ENCODE results near the gene MINDY1. TPM values are rescaled to one million over a fixed set of nuclear protein-coding genes. Genes with fewer than 3 reads are reported as not detected.

Gene MINDY1
- total RNA-seq, 1 experiment from 2014 or later, result 6.8 TPM

GRCh38 chr1:150992626-150993025 lies 14.1 kb downstream of the MINDY1 start:
- TF ChIP-seq CTCF (conservative IDR thresholded peaks at IDR 0.05), result no peak
- no peak overlapping the region for H3T11ph ChIP-seq (ENCODE audit: low read length)
- no peaks in the 10 kb centered on the region for H3K79me2 ChIP-seq (ENCODE audit: insufficient read depth, low read length)
- H3K4me1 Mint-ChIP-seq, result peaks cover 5% of the 10 kb centered on the region in 2 experiments
- H3K9me3 Mint-ChIP-seq, result no peaks in the 10 kb centered on the region; a peak in 1 of 5 replicates
- H3K56ac ChIP-seq (ENCODE audit: insufficient read length, low read depth, low read length), result no peak overlapping the region
- no peak overlapping the region for H3K18ac ChIP-seq (ENCODE audit: insufficient read length, low read depth, low read length)
- H3K36me3 Mint-ChIP-seq (ENCODE audit: insufficient read depth in 1 of 3, low read depth in 3 of 3), result peaks cover 0 to 2% (median 0%) of the 10 kb centered on the region in 3 experiments; a peak in 1 of 7 replicates
- H3K4ac ChIP-seq (ENCODE audit: low read depth, low read length), result no peak overlapping the region
- no peaks in the 10 kb centered on the region for H3K79me1 ChIP-seq (ENCODE audit: insufficient read depth, low read depth, low read length, poor library complexity, severe bottlenecking)
- no peak overlapping the region for H4K8ac ChIP-seq (replicated peaks; ENCODE audit: insufficient read length, low read depth, low read length)
- H3K23ac ChIP-seq (ENCODE audit: insufficient read length, low read depth, low read length), result no peak overlapping the region
- no peak overlapping the region for H2AFZ ChIP-seq (ENCODE audit: low read length)
- H3K9ac ChIP-seq (ENCODE audit: extremely low read depth, insufficient read length, low read length), result no peak overlapping the region
- H4K91ac ChIP-seq (ENCODE audit: insufficient read length, low read depth, low read length), result no peak overlapping the region
- H2BK20ac ChIP-seq (ENCODE audit: low read depth, low read length, poor library complexity, severe bottlenecking), result no peak overlapping the region
- H2BK12ac ChIP-seq (ENCODE audit: insufficient read length, low read depth, low read length), result no peak overlapping the region
- no peak overlapping the region for H3K27ac Mint-ChIP-seq
- H4K20me1 ChIP-seq (ENCODE audit: control insufficient read depth, insufficient read depth, insufficient read length), result no peaks in the 10 kb centered on the region
- H2BK5ac ChIP-seq (ENCODE audit: insufficient read length, low read length), result no peak overlapping the region
- H3K9me3 ChIP-seq (ENCODE audit: control insufficient read depth, low read depth, low read length), result no peaks in the 10 kb centered on the region
- no CpG with 5 or more reads among the region's 4 CpGs for WGBS (ENCODE audit: extremely low coverage, insufficient read length, low lambda C conversion rate)
- H3K4me3 Mint-ChIP-seq, result no peak overlapping the region
- H2AK5ac ChIP-seq (ENCODE audit: insufficient read length, low read length), result no peak overlapping the region
- H2BK15ac ChIP-seq (ENCODE audit: low read depth, low read length), result no peak overlapping the region
- H3K27ac ChIP-seq (ENCODE audit: insufficient read length, low read depth, low read length), result no peak overlapping the region
- H3K14ac ChIP-seq (ENCODE audit: insufficient read depth, low read length), result no peak overlapping the region
- no peak overlapping the region for H2BK120ac ChIP-seq (ENCODE audit: low read depth, low read length, poor library complexity, severe bottlenecking)
- no peak overlapping the region for H3K4me2 ChIP-seq (ENCODE audit: insufficient read depth, insufficient read length, low read length)
- DNase-seq, result no peak
- no peaks in the 10 kb centered on the region for H3K27me3 ChIP-seq (ENCODE audit: insufficient read depth, low read length)
- no peaks in the 10 kb centered on the region for H3K27me3 Mint-ChIP-seq (ENCODE audit: low read depth)
- H3K23me2 ChIP-seq (ENCODE audit: insufficient read length, low read depth, low read length, poor library complexity, severe bottlenecking), result no peaks in the 10 kb centered on the region
- H3K4me1 ChIP-seq (ENCODE audit: insufficient read depth, low read length), result no peaks in the 10 kb centered on the region
- H4K5ac ChIP-seq (ENCODE audit: insufficient read length, low read depth, low read length), result no peak overlapping the region
